Measurements from ENCODE around the gene TSPAN15.

GRCh38 chr10:69472544-69472943 lies 21.3 kb downstream of the TSPAN15 start:
- TF ChIP-seq, protein P1, sequence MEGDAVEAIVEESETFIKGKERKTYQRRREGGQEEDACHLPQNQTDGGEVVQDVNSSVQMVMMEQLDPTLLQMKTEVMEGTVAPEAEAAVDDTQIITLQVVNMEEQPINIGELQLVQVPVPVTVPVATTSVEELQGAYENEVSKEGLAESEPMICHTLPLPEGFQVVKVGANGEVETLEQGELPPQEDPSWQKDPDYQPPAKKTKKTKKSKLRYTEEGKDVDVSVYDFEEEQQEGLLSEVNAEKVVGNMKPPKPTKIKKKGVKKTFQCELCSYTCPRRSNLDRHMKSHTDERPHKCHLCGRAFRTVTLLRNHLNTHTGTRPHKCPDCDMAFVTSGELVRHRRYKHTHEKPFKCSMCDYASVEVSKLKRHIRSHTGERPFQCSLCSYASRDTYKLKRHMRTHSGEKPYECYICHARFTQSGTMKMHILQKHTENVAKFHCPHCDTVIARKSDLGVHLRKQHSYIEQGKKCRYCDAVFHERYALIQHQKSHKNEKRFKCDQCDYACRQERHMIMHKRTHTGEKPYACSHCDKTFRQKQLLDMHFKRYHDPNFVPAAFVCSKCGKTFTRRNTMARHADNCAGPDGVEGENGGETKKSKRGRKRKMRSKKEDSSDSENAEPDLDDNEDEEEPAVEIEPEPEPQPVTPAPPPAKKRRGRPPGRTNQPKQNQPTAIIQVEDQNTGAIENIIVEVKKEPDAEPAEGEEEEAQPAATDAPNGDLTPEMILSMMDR (IDR thresholded peaks at IDR 0.05) = no peak
- no peak for TF ChIP-seq POLR2A (IDR thresholded peaks at IDR 0.05)

Measured in right lobe of liver (tissue), 4 donors.